ENCODE results near the gene GLB1L. TPM values are rescaled to one million over a fixed set of nuclear protein-coding genes. Genes with fewer than 3 reads are reported as not detected.

GLB1L gene
- total and polyA plus RNA-seq, 4 donors: 2.3 to 5.2 (median 2.6) TPM

GRCh38 chr2:219225350-219225749, 19.9 kb downstream of the GLB1L start (continued):
- no peak for TF ChIP-seq CTCF (IDR thresholded peaks at IDR 0.05; ENCODE audit: low read depth, low read length, missing input control)
- TF ChIP-seq NR2F2 (IDR thresholded peaks at IDR 0.05): no peak
- no peak for TF ChIP-seq JUND (IDR thresholded peaks at IDR 0.05)

GRCh38 chr2:219223831-219224610, 21.2 kb downstream of the GLB1L start:
- WGBS: 96% methylated on average over 31 of the region's 31 CpGs
- no peak overlapping the region for H3K27ac ChIP-seq (ENCODE audit: low read depth in 1 of 2, low read length in 2 of 2)
- H3K4me3 ChIP-seq (ENCODE audit: low read depth in 1 of 3, low read length in 3 of 3): no peak overlapping the region
- H3K9ac ChIP-seq (ENCODE audit: low read depth in 1 of 2, low read length in 2 of 2): no peak overlapping the region
- DNase-seq (ENCODE audit: low spot score): no peak
- no peaks in the 10 kb centered on the region for H3K27me3 ChIP-seq (ENCODE audit: control insufficient read depth in 4 of 4, insufficient read depth in 4 of 4, low read length in 3 of 4)
- TF ChIP-seq EGR1 (IDR thresholded peaks at IDR 0.05; ENCODE audit: low read depth in 2 of 2) (no peak), ZBTB33 (IDR thresholded peaks at IDR 0.05) (no peak), SP1 (IDR thresholded peaks at IDR 0.05) (no peak), HNF4A (conservative IDR thresholded peaks at IDR 0.05) (no peak), REST (IDR thresholded peaks at IDR 0.05) (no peak), RXRA (IDR thresholded peaks at IDR 0.05) (no peak), HNF4G (IDR thresholded peaks at IDR 0.05) (no peak)
- H3K36me3 ChIP-seq (ENCODE audit: control insufficient read depth in 4 of 4, insufficient read depth in 3 of 4, low read depth in 1 of 4, low read length in 3 of 4): peaks cover 21 to 56% (median 48%) of the 10 kb centered on the region in 4 donors
- peaks cover 12 to 22% (median 19%) of the 10 kb centered on the region in 4 donors for H3K4me1 ChIP-seq (ENCODE audit: control insufficient read depth in 4 of 4, insufficient read depth in 4 of 4, low read length in 3 of 4)
- no peaks in the 10 kb centered on the region for H3K9me3 ChIP-seq (ENCODE audit: control insufficient read depth in 4 of 4, low read length in 3 of 4)

GRCh38 chr2:219221957-219222518, 23.2 kb downstream of the GLB1L start:
- Histone ChIP-seq H3K36me3 (ENCODE audit: control insufficient read depth in 4 of 4, insufficient read depth in 3 of 4, low read depth in 1 of 4, low read length in 3 of 4) (peaks cover 21 to 56% (median 48%) of the 10 kb centered on the region in 4 donors), H3K9ac (ENCODE audit: low read depth in 1 of 2, low read length in 2 of 2) (no peak overlapping the region), H3K9me3 (ENCODE audit: control insufficient read depth in 4 of 4, low read length in 3 of 4) (no peaks in the 10 kb centered on the region), H3K27ac (ENCODE audit: low read depth in 1 of 2, low read length in 2 of 2) (no peak overlapping the region), H3K4me1 (ENCODE audit: control insufficient read depth in 4 of 4, insufficient read depth in 4 of 4, low read length in 3 of 4) (peaks cover 5 to 27% (median 19%) of the 10 kb centered on the region in 4 donors), H3K4me3 (ENCODE audit: low read depth in 1 of 3, low read length in 3 of 3) (no peak overlapping the region), H3K27me3 (ENCODE audit: control insufficient read depth in 4 of 4, insufficient read depth in 4 of 4, low read length in 3 of 4) (no peaks in the 10 kb centered on the region)
- DNase-seq (ENCODE audit: low spot score): no peak
- WGBS: 95% methylated on average over 16 of the region's 16 CpGs
- TF ChIP-seq FOXA2 (IDR thresholded peaks at IDR 0.05) (no peak), RAD21 (IDR thresholded peaks at IDR 0.05) (no peak), NR2F2 (IDR thresholded peaks at IDR 0.05) (no peak), EGR1 (IDR thresholded peaks at IDR 0.05; ENCODE audit: low read depth in 2 of 2) (no peak), GABPA (IDR thresholded peaks at IDR 0.05 in 1 of 2, conservative IDR thresholded peaks at IDR 0.05 in 1 of 2) (no peak), ATF3 (IDR thresholded peaks at IDR 0.05) (no peak), FOXA1 (IDR thresholded peaks at IDR 0.05) (no peak)
